HUES6 (cell line): Measurements from ENCODE around the gene BBIP1.

Experiments used
- H3K27ac ChIP-seq: 2 replicates; pipeline ENCODE4 v1.7.0; 2013; ENCODE audit warnings: low read depth, mild to moderate bottlenecking, low read length, inconsistent platforms
- H3K27me3 ChIP-seq: 2 replicates; pipeline ENCODE4 v1.6.1; 2013; ENCODE audit warnings: low read length; ENCODE audit not compliant: control insufficient read depth, insufficient read depth
- H3K36me3 ChIP-seq: 2 replicates; pipeline ENCODE4 v1.6.1; 2013; ENCODE audit warnings: low read length; ENCODE audit not compliant: control insufficient read depth, insufficient read depth
- H3K4me1 ChIP-seq: 2 replicates; pipeline ENCODE4 v1.6.1; 2013; ENCODE audit warnings: low read length; ENCODE audit not compliant: control insufficient read depth, insufficient read depth
- H3K4me3 ChIP-seq: 2 replicates; pipeline ENCODE4 v1.5.1; 2013; ENCODE audit warnings: low read depth, low read length
- H3K9ac ChIP-seq: one replicate; pipeline ENCODE4 v1.6.1; 2013; ENCODE audit warnings: mild to moderate bottlenecking, low read length
- H3K9me3 ChIP-seq: 2 replicates; pipeline ENCODE4 v1.6.1; 2013; ENCODE audit warnings: low read depth, low read length; ENCODE audit not compliant: control insufficient read depth, insufficient read depth

BBIP1 gene

GRCh38 chr10:110951381-110951780 lies 32.4 kb upstream of the BBIP1 start:
- Histone ChIP-seq H3K4me3 (no peak overlapping the region), H3K9me3 (no peaks in the 10 kb centered on the region), H3K27ac (no peak overlapping the region), H3K27me3 (no peaks in the 10 kb centered on the region), H3K9ac (no peak overlapping the region), H3K4me1 (peaks cover 4% of the 10 kb centered on the region; the same call in 1 of the 2 replicates), H3K36me3 (0 out of 2 replicates have a peak, but pooled peaks cover 3% of the 10 kb centered on the region)

- Histone ChIP-seq H3K9ac (no peak overlapping the region), H3K27me3 (no peaks in the 10 kb centered on the region), H3K4me3 (no peak overlapping the region), H3K9me3 (no peaks in the 10 kb centered on the region; the same call in 1 of the 2 replicates), H3K27ac (no peak overlapping the region), H3K36me3 (0 out of 2 replicates have a peak, but pooled peaks cover 4% of the 10 kb centered on the region), H3K4me1 (peaks cover 4% of the 10 kb centered on the region; the same call in 1 of the 2 replicates)
These were observed 28.1 kb upstream of the BBIP1 start for GRCh38 chr10:110947061-110947595.

- H3K27me3 ChIP-seq, result no peaks in the 10 kb centered on the region
- peaks cover 4% of the 10 kb centered on the region; the same call in 1 of the 2 replicates for H3K4me1 ChIP-seq
- no peak overlapping the region for H3K9ac ChIP-seq
- no peak overlapping the region for H3K27ac ChIP-seq
- no peaks in the 10 kb centered on the region; the same call in 1 of the 2 replicates for H3K9me3 ChIP-seq
- no peak overlapping the region for H3K4me3 ChIP-seq
- 0 out of 2 replicates have a peak, but pooled peaks cover 3% of the 10 kb centered on the region for H3K36me3 ChIP-seq
These were observed 27.5 kb upstream of the BBIP1 start for GRCh38 chr10:110946496-110946895.

GRCh38 chr10:110944792-110945396 lies 25.9 kb upstream of the BBIP1 start:
- Histone ChIP-seq H3K9me3 (no peaks in the 10 kb centered on the region; the same call in 1 of the 2 replicates), H3K27me3 (no peaks in the 10 kb centered on the region), H3K4me3 (no peak overlapping the region), H3K36me3 (0 out of 2 replicates have a peak, but pooled peaks cover 3% of the 10 kb centered on the region), H3K4me1 (peaks cover 4% of the 10 kb centered on the region; the same call in 1 of the 2 replicates), H3K9ac (no peak overlapping the region), H3K27ac (no peak overlapping the region)

- no peaks in the 10 kb centered on the region for H3K9me3 ChIP-seq
- H3K36me3 ChIP-seq, result no peaks in the 10 kb centered on the region
- no peak overlapping the region for H3K9ac ChIP-seq
- no peaks in the 10 kb centered on the region for H3K4me1 ChIP-seq
- H3K4me3 ChIP-seq, result no peak overlapping the region
- no peak overlapping the region for H3K27ac ChIP-seq
- no peaks in the 10 kb centered on the region for H3K27me3 ChIP-seq
These were observed 20.4 kb upstream of the BBIP1 start for GRCh38 chr10:110939419-110939818.

- Histone ChIP-seq H3K27me3 (no peaks in the 10 kb centered on the region), H3K9me3 (no peaks in the 10 kb centered on the region), H3K9ac (no peak overlapping the region), H3K36me3 (no peaks in the 10 kb centered on the region), H3K4me3 (no peak overlapping the region), H3K4me1 (0 out of 2 replicates have a peak, but pooled peaks cover 7% of the 10 kb centered on the region), H3K27ac (no peak overlapping the region)
These were observed 17.8 kb upstream of the BBIP1 start for GRCh38 chr10:110936757-110937156.

GRCh38 chr10:110932505-110933180 lies 13.7 kb upstream of the BBIP1 start:
- Histone ChIP-seq H3K36me3 (no peaks in the 10 kb centered on the region), H3K27ac (no peak overlapping the region), H3K27me3 (no peaks in the 10 kb centered on the region), H3K4me3 (no peak overlapping the region), H3K9me3 (no peaks in the 10 kb centered on the region), H3K9ac (no peak overlapping the region), H3K4me1 (peaks cover 12% of the 10 kb centered on the region)

- no peak overlapping the region for H3K9ac ChIP-seq
- peaks cover 12% of the 10 kb centered on the region for H3K4me1 ChIP-seq
- no peak overlapping the region for H3K4me3 ChIP-seq
- no peaks in the 10 kb centered on the region for H3K9me3 ChIP-seq
- no peak overlapping the region for H3K27ac ChIP-seq
- no peaks in the 10 kb centered on the region for H3K27me3 ChIP-seq
- no peaks in the 10 kb centered on the region for H3K36me3 ChIP-seq
These were observed 12.9 kb upstream of the BBIP1 start for GRCh38 chr10:110931769-110932381.

GRCh38 chr10:110927461-110927860 lies 8.5 kb upstream of the BBIP1 start:
- H3K27me3 ChIP-seq, result no peaks in the 10 kb centered on the region
- no peaks in the 10 kb centered on the region for H3K9me3 ChIP-seq
- no peak overlapping the region for H3K27ac ChIP-seq
- no peak overlapping the region for H3K9ac ChIP-seq
- no peak overlapping the region for H3K4me3 ChIP-seq
- no peaks in the 10 kb centered on the region for H3K36me3 ChIP-seq
- peaks cover 12% of the 10 kb centered on the region for H3K4me1 ChIP-seq

- no peaks in the 10 kb centered on the region for H3K36me3 ChIP-seq
- no peak overlapping the region for H3K27ac ChIP-seq
These were observed 5.0 kb upstream of the BBIP1 start for GRCh38 chr10:110923856-110924493.

More at GRCh38 chr10:110923856-110924493, 5.0 kb upstream of the BBIP1 start:
- Histone ChIP-seq H3K4me3 (no peak overlapping the region), H3K9ac (no peak overlapping the region), H3K27me3 (no peaks in the 10 kb centered on the region), H3K4me1 (0 out of 2 replicates have a peak, but pooled peaks cover 2% of the 10 kb centered on the region), H3K9me3 (no peaks in the 10 kb centered on the region)
